CD4-positive, alpha-beta T cell (primary cell): ENCODE measurements around the gene RBM26. TPM values are rescaled to one million over a fixed set of nuclear protein-coding genes. Genes with fewer than 3 reads are reported as not detected.

Experiments
- ATAC-seq: fragments of 200-7000 bp; cut with Tn5 transposase; one replicate; pipeline ENCODE4 v1.10.0; 2022; ENCODE audit warnings: mild to moderate bottlenecking; ENCODE audit not compliant: poor library complexity
- CTCF ChIA-PET: fragments of 350-600 bp; sonication (Branson Sonifier 250); formaldehyde crosslinking; loops from one replicate; lab custom pipeline; 2021; ENCODE audit warnings: antibody characterized with exemption, inconsistent platforms; lab: Charles Lee
- POLR2A ChIA-PET: fragments of 350-600 bp; sonication (Branson Sonifier 250); formaldehyde crosslinking; loops from one replicate; lab custom pipeline; 2021; ENCODE audit warnings: antibody characterized with exemption, inconsistent platforms; lab: Charles Lee
- DNase-seq, 14 experiments: peaks; one replicate each; pipeline ENCODE4 v3.0.0-alpha.2; 2013 to 2020; ENCODE audit warnings: mixed read lengths in 2 of 14
- H3K27ac ChIP-seq, 2 donors: one replicate each; pipeline versions ENCODE4 v1.5.1 to v1.7.0; 2013; ENCODE audit warnings: low read length in 2 of 2, low read depth in 1 of 2, mild to moderate bottlenecking in 1 of 2
- H3K27me3 ChIP-seq, 2 experiments: 1 replicate in 1 of 2; 2 replicates in 1 of 2; pipeline versions ENCODE4 v1.6.1 to v1.7.0; 2013; ENCODE audit warnings: low read length in 2 of 2, control low read depth in 1 of 2, mild to moderate bottlenecking in 1 of 2, moderate library complexity in 1 of 2; ENCODE audit not compliant: insufficient read depth in 2 of 2, control insufficient read depth in 1 of 2
- H3K36me3 ChIP-seq: one replicate; pipeline ENCODE4 v1.6.1; 2013; ENCODE audit warnings: low read length, control low read depth; ENCODE audit not compliant: insufficient read depth
- H3K4me1 ChIP-seq: one replicate; pipeline ENCODE4 v1.6.1; 2013; ENCODE audit warnings: low read length, control low read depth; ENCODE audit not compliant: insufficient read depth
- H3K4me3 ChIP-seq: one replicate; pipeline ENCODE4 v1.5.1; 2013; ENCODE audit warnings: mild to moderate bottlenecking, low read length, moderate library complexity
- H3K9me3 ChIP-seq, 2 experiments: 1 replicate in 1 of 2; 2 replicates in 1 of 2; pipeline versions ENCODE4 v1.6.1 to v1.7.0; 2013; ENCODE audit warnings: low read length in 2 of 2, mild to moderate bottlenecking in 2 of 2, control low read depth in 1 of 2, moderate library complexity in 1 of 2; ENCODE audit not compliant: control insufficient read depth in 1 of 2, insufficient read depth in 1 of 2
- H3K27ac Mint-ChIP-seq: one replicate; pipeline ENCODE4 v1.8.0; 2020; ENCODE audit warnings: mixed read lengths
- H3K27me3 Mint-ChIP-seq: one replicate; pipeline ENCODE4 v1.8.0; 2021; ENCODE audit warnings: mixed read lengths
- H3K36me3 Mint-ChIP-seq: one replicate; pipeline ENCODE4 v1.8.0; 2021; ENCODE audit warnings: low read depth, mixed read lengths
- H3K4me1 Mint-ChIP-seq: one replicate; pipeline ENCODE4 v1.8.0; 2021; ENCODE audit warnings: low read depth, mixed read lengths
- H3K4me3 Mint-ChIP-seq: one replicate; pipeline ENCODE4 v1.8.0; 2020; ENCODE audit warnings: mild to moderate bottlenecking, mixed read lengths
- H3K9me3 Mint-ChIP-seq: one replicate; pipeline ENCODE4 v1.8.0; 2020; ENCODE audit warnings: mixed read lengths
- intact Hi-C, 2 experiments: fragments of 100-400 bp; cut with DNase I in 1 of 2; cut with micrococcal nuclease in 1 of 2; formaldehyde crosslinking; loops; one replicate each; pipeline versions ENCODE4 v1.15.1 to v1.9.0; 2023 to 2025; cut with DNase I, micrococcal nuclease
- total RNA-seq, 174 experiments: library from RNA in 2 of 174; stranded (reverse) in 2 of 174; gene quantifications; one replicate each; pipeline ENCODE4 v1.2.3 and lab custom pipeline; 2021 to 2026
- TF ChIP-seq, protein P1 (sequence below): fragments of 200-600 bp; IDR thresholded peaks from one replicate; pipeline ENCODE4 v1.8.0; 2022; ENCODE audit warnings: antibody characterized with exemption, mild to moderate bottlenecking

The RBM26 gene
- total RNA-seq, 2 experiments from 2014 or later: 67.3 to 68.0 TPM

DNA sequence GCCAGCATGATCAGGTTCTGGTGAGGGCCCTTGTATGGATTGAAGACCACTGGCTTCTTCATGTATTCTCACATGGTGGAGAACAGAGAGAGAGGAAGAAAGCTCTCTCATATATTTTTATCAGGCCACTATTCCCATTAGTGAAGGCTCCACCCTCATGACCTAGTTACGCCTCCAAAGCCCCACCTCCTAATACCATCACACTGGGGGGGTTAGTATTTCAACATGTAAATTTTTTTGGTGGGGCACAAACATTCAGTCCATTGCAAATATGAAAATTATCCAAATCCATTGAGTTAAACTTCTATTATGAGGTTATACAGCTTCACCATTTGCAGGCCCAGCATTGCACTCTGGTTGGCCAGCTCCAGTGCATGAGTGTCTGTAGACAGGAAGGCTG lies 33.2 kb upstream of the RBM26 start:
- no peaks in the 10 kb centered on the region for H3K9me3 ChIP-seq
- no peaks in the 10 kb centered on the region for H3K9me3 Mint-ChIP-seq

DNA sequence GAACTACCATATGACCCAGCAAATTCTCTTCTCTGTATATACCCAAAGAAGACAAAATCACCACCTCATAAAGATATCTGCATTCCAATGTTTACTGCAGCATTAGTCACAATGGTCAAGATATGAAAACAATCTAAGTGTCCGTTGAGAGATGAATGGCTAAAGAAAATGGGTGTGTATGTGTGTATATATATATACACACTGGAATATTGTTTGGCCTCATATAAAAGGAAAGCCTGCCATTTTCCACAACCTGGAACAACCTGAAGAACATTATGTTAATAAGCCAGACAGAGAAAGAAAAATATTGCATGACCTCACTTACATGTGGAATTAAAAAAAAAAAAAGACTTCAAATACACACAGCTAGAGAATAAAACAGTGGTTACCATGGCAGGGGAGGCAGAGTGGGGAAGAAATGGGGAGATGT lies 29.5 kb upstream of the RBM26 start:
- no peak for ATAC-seq
- ChIA-PET CTCF (no interaction called here), POLR2A (no interaction called here)
- H3K4me3 ChIP-seq: no peak overlapping the region
- TF ChIP-seq, protein P1, sequence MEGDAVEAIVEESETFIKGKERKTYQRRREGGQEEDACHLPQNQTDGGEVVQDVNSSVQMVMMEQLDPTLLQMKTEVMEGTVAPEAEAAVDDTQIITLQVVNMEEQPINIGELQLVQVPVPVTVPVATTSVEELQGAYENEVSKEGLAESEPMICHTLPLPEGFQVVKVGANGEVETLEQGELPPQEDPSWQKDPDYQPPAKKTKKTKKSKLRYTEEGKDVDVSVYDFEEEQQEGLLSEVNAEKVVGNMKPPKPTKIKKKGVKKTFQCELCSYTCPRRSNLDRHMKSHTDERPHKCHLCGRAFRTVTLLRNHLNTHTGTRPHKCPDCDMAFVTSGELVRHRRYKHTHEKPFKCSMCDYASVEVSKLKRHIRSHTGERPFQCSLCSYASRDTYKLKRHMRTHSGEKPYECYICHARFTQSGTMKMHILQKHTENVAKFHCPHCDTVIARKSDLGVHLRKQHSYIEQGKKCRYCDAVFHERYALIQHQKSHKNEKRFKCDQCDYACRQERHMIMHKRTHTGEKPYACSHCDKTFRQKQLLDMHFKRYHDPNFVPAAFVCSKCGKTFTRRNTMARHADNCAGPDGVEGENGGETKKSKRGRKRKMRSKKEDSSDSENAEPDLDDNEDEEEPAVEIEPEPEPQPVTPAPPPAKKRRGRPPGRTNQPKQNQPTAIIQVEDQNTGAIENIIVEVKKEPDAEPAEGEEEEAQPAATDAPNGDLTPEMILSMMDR: no peak
- no peaks in the 10 kb centered on the region for H3K27me3 Mint-ChIP-seq
- no peak overlapping the region for H3K27ac Mint-ChIP-seq
- H3K4me3 Mint-ChIP-seq: no peak overlapping the region
- no peak for DNase-seq
- peaks cover 0 to 7% of the 10 kb centered on the region in 2 experiments for H3K9me3 ChIP-seq
- H3K4me1 ChIP-seq: no peaks in the 10 kb centered on the region
- H3K36me3 ChIP-seq: no peaks in the 10 kb centered on the region
- no peaks in the 10 kb centered on the region for H3K9me3 Mint-ChIP-seq
- no peak overlapping the region for H3K27ac ChIP-seq
- H3K27me3 ChIP-seq: no peaks in the 10 kb centered on the region
- H3K36me3 Mint-ChIP-seq: no peaks in the 10 kb centered on the region
- no peaks in the 10 kb centered on the region for H3K4me1 Mint-ChIP-seq
- intact Hi-C loops: no loop called here

More for the DNA sequence above, 33.2 kb upstream of the RBM26 start:
- Histone ChIP-seq H3K4me1 (no peaks in the 10 kb centered on the region), H3K4me3 (no peak overlapping the region), H3K27ac (no peak overlapping the region), H3K27me3 (no peaks in the 10 kb centered on the region), H3K36me3 (no peaks in the 10 kb centered on the region)
- no peak overlapping the region for H3K27ac Mint-ChIP-seq
- H3K4me1 Mint-ChIP-seq: no peaks in the 10 kb centered on the region
- POLR2A ChIA-PET: no interaction called here
- intact Hi-C loops: no loop called here
- H3K36me3 Mint-ChIP-seq: no peaks in the 10 kb centered on the region
- H3K27me3 Mint-ChIP-seq: no peaks in the 10 kb centered on the region
- no peak overlapping the region for H3K4me3 Mint-ChIP-seq
- ATAC-seq: no peak
- CTCF ChIA-PET: no interaction called here
- TF ChIP-seq, protein P1: no peak
- no peak for DNase-seq

DNA sequence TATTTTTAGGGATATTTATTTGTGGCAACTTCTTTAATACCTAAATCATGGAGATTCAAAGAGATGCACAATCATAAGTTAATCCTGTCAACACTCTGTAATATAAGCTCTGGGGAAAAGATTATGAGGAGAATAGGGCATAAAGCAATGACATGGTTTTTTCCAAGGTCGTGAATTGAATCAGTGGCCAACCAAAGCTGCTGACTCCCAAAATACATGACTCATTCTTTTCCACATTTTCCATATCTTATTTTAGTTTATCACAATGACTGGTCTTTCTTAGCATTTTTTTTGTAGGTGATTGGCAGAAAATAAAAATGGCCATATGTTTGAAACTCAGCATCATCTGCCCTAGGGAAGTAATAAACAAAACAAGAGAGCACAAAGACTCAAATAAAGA lies 28.5 kb upstream of the RBM26 start:
- peaks cover 0 to 7% of the 10 kb centered on the region in 2 experiments for H3K9me3 ChIP-seq
- CTCF ChIA-PET: no interaction called here
- H3K36me3 ChIP-seq: no peaks in the 10 kb centered on the region
- no peaks in the 10 kb centered on the region for H3K4me1 ChIP-seq
- Mint-ChIP-seq H3K27ac (no peak overlapping the region), H3K36me3 (no peaks in the 10 kb centered on the region), H3K4me3 (no peak overlapping the region), H3K9me3 (no peaks in the 10 kb centered on the region), H3K27me3 (no peaks in the 10 kb centered on the region), H3K4me1 (no peaks in the 10 kb centered on the region)
- no peak overlapping the region for H3K4me3 ChIP-seq
- ATAC-seq: no peak
- intact Hi-C loops: loop anchor here in 1 of 2 experiments (5.0 kb wide), 1 partner anchor 48 kb away; the partner anchor contains the start of gene NDFIP2
- TF ChIP-seq, protein P1: no peak
- POLR2A ChIA-PET: no interaction called here
- DNase-seq: no peak
- H3K27ac ChIP-seq: no peak overlapping the region
- no peaks in the 10 kb centered on the region for H3K27me3 ChIP-seq
